ENCODE results near the gene SLC1A6.
"Not testable (repeated sequence)": the region's sequence is repeated elsewhere in the genome, so short reads cannot be mapped to it uniquely, and the experiment has no call there.

Gene SLC1A6

GRCh38 chr19:14954071-14954655, 25.5 kb downstream of the SLC1A6 start:
- no peak for DNase-seq

GRCh38 chr19:14952767-14953166, 26.9 kb downstream of the SLC1A6 start:
- no peak for DNase-seq

- DNase-seq: no peak
These were observed 29.2 kb downstream of the SLC1A6 start for GRCh38 chr19:14950421-14950820.

GRCh38 chr19:14949876-14950275, 29.8 kb downstream of the SLC1A6 start:
- DNase-seq: no peak

GRCh38 chr19:14949413-14949812, 30.3 kb downstream of the SLC1A6 start:
- DNase-seq: not testable (repeated sequence)

GRCh38 chr19:14944456-14944855, 35.2 kb downstream of the SLC1A6 start:
- no peak for DNase-seq

GRCh38 chr19:14943601-14944000, 36.1 kb downstream of the SLC1A6 start:
- DNase-seq: no peak

GRCh38 chr19:14941189-14941588, 38.5 kb downstream of the SLC1A6 start, which contains the start of gene OR7C2:
Gene OR7C2, plus strand, starts transcription at chr19:14941489. Its CDS starts 0 bp downstream, at chr19:14941489.
- no peak for DNase-seq

GRCh38 chr19:14940266-14940665, 39.4 kb downstream of the SLC1A6 start:
- DNase-seq: no peak

GRCh38 chr19:14933506-14933905, 46.2 kb downstream of the SLC1A6 start:
- no peak for DNase-seq

GRCh38 chr19:14916848-14917247, 62.8 kb downstream of the SLC1A6 start:
- DNase-seq: no peak

GRCh38 chr19:14915116-14915515, 64.5 kb downstream of the SLC1A6 start:
- DNase-seq: no peak

- no peak for DNase-seq
These were observed 73.0 kb downstream of the SLC1A6 start for GRCh38 chr19:14906711-14907110.

- no peak for DNase-seq
These were observed 77.9 kb downstream of the SLC1A6 start for GRCh38 chr19:14901675-14902260.

Data from CD4-positive, alpha-beta T cell treated with Interleukin-12 subunit alpha and Interleukin-12 subunit beta, for 1 hour (primary cell).